Stimulated activated CD4-positive, alpha-beta T cell treated with anti-CD3 and anti-CD28 coated beads, Interleukin-12 subunit alpha, Interleukin-12 subunit beta, amount 100 ng/mL, for 48 hours (primary cell): Measurements from ENCODE around the gene PIK3R1.

ENCODE experiments used
- DNase-seq, 3 donors: peaks; one replicate each; pipeline ENCODE4 v3.0.0-alpha.2; 2020; ENCODE audit warnings: low read depth in 2 of 3, low spot score in 1 of 3

PIK3R1 gene

GRCh38 chr5:68251386-68251785 lies 35.8 kb downstream of the PIK3R1 start:
- DNase-seq, result peak; percentile 29 to 60 (median 59)

GRCh38 chr5:68251804-68252522 lies 36.4 kb downstream of the PIK3R1 start:
- DNase-seq, result no peak

GRCh38 chr5:68252673-68253623 lies 37.4 kb downstream of the PIK3R1 start:
- peak in 1 of 3 donors; percentile 41 for DNase-seq

- DNase-seq, result no peak
These were observed 38.3 kb downstream of the PIK3R1 start for GRCh38 chr5:68253624-68254585.

DNA sequence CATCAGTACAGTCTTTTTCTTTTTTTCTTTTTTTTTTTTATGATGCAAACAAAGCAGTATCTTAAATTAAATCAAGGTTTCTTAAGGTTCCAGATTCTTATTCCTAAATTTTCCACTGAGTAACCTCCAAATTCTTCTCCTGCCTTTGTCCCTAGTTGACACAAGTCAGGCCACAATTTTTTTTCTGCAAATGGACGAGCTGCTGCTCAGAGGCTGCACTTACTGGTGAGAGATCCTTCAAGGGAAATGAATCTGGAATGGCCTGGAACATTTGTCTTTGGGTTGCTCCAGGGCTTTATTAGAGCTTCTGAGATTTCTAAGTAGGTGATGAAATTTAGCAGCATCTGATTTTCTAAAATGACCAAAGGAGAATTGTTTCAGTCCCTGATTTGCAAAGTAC lies 39.3 kb downstream of the PIK3R1 start:
- DNase-seq, result no peak

- no peak for DNase-seq
These were observed 40.0 kb downstream of the PIK3R1 start for GRCh38 chr5:68255305-68256120.

DNA sequence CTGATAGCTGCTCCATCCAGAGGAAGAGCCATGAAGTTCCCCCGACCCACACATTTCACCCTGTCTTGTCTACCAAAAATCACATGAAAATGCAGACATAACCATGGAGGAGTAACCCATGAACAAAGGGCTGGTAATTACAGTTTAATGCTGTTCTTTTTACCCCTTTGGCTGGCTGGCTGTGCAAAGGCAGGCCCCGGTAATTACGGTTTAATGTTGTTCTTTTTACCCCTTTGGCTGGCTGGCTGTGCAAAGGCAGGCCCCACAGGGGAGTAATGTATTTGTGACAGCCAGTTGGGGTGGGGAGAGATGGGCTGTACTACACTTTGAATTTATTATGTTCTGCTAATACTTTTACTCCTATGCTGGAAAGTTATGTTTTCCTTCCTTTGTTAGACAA lies 41.7 kb downstream of the PIK3R1 start:
- no peak for DNase-seq

DNA sequence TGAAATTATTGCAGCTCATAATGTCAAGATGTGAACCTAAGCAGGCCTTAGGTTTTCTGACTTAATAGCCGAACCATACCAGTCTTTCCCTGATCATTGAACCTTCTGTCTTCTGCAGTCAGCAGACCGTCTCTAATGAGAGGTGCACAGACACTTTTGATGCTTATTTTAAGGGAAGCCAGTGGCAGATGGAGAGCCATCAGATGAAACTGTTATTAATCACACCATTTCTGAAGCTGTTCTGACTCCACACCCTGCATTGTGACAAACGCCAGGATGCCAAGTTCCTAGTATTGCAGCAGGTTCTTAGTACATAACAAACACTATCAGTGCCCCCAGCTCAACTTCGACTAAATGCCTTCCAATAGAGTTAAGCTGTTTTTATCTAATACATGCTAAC lies 43.0 kb downstream of the PIK3R1 start:
- DNase-seq, result no peak

DNA sequence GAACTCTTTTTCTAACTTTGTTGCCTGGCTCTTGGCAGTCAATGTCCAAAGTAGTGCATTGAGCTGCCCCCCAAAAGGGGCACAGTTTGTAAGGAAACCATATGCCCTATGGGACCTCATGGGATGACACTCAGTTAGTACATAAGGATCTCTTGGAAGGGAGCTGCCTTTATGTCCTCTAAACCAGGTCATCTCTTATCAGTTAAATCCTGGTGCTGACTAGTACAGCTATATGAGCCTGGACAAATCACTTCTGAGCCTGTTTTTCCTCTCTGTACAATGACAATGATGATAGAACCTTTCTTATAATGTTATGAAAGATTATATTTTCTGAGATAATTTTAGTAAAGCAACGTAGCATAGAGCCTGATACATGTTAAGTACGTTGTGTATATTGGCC lies 44.1 kb downstream of the PIK3R1 start:
- no peak for DNase-seq

DNA sequence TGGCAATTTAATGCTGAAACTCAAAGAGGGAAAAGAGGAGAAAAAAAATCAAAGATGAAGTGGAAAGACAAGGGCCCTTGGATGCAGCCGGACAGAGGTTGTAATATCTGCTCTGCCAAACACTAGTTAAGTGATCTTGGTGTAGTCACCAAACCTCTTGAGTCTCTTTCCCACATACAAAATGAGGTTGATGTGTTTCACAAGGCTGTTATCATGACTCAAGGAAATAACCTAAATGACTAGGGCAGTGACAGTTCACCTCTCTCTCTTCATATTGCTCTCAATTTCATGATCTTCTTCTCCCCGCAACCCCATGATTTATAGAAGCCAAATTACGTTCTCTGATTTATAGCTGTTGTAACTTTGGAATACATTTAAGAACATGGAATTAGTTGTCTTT lies 44.9 kb downstream of the PIK3R1 start:
- no peak for DNase-seq

- no peak for DNase-seq
These were observed 45.6 kb downstream of the PIK3R1 start for GRCh38 chr5:68261169-68261568.

DNA sequence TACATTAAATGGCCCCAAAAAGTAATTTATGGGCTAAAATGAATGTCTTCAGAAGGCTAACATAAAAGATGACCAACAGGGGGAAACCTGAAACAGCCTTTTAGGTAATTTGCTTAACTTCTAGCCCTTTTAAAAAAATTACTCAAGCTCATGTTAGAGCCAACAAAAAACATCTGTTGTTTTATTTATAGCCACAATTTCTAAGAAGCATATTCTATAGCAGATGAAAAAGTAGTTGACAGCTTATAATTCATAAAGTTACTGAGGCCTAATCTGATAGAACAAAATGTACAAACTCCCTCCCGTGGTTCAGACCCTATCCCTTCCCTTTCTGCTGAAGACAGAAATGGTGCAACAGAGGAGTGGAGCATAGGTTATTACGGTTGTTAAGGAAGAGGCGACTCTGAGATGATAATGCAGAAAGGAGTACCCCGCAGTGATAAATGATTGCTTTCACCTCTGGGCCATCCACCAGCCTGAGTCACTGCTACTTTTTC lies 46.1 kb downstream of the PIK3R1 start:
- DNase-seq, result no peak

- no peak for DNase-seq
These were observed 48.7 kb downstream of the PIK3R1 start for GRCh38 chr5:68264024-68264956.

DNA sequence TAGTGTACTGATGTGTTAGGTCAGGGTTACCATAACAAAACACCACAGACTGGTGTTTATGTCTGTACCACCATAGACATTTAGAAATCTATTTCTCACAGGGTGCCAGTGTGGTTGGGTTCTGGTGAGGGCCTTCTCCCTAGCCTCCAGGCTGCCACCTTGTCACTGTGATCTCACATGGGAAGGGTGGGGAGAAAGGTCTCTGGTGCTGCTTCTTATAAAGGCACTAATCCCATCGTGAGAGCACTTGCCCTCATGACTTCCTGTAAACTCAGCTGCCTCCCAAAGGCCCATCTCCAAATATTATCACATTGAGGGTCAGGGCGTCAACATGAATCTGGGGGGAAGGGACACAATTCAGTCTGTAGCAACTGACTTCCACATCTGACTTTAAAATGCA lies 49.8 kb downstream of the PIK3R1 start:
- DNase-seq, result no peak

- no peak for DNase-seq
These were observed 50.4 kb downstream of the PIK3R1 start for GRCh38 chr5:68265822-68266395.

DNA sequence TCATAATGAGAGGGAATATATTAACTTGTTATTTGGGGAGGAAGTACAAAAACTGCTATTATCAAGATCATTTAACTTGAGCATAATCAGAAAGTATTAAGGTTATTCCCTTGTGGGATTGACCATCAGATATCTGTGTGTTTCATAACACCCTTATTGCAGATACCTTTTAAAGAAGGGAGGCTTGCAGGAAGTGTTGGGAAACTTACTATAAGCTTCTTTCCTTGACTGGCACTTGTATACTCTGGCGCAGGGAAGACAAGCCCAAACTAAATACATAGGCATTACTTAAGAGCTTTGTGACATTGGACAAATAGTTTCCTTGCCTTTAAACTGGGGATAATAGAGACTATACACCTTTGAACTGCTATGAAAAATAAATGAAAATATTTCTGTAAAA lies 50.9 kb downstream of the PIK3R1 start:
- no peak for DNase-seq

DNA sequence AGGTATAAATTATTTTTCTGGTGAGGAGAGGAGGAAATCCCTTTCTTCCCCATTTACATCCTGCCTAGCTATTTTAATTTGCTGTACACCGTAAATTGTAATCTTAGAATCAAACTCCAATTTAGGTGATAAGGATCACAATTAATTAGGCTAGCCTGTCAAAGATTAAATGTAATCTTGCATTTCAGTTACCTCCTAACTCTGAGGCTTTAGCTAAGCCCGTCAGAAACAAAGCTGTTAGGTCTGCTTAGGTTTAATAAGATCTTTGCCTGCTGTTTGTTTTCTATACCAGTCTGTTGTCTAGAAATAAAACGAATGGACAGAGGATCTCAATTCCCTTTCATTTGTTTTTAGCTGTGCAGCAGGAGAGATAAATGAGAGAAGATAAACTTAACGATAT lies 51.5 kb downstream of the PIK3R1 start:
- DNase-seq, result no peak

- no peak for DNase-seq
These were observed 52.7 kb downstream of the PIK3R1 start for GRCh38 chr5:68268101-68268851.
